ENCODE data around the gene TSPAN32.
"Not testable (repeated sequence)": the region's sequence is repeated elsewhere in the genome, so short reads cannot be mapped to it uniquely, and the experiment has no call there.

The TSPAN32 gene

DNA sequence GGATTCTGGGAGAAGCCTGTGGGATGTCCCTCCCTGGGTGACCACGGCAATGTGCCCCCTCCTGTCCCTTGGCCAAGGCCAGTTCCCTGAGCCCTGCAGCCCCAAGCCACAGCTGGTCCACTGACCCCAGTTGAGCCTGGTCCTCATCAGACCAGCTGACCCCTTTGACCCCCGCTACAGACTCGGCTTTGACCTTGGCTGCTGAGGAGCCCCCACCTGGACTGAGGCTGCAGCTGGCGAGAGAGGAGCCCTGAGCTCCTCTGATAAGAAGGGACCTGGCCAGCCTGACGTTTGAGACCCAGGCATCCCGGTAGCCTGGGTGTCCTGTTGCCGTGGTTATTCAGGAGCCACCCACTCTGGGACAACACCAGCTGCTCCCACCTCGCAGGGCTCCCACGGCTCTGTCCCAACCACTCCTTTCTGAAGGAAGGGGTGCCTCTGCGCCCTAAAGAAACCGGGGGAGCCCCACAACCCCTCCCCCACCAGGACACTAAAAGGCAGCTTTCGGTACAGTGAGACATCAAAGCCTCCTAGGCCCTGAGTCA lies 34.4 kb upstream of the TSPAN32 start:
- no peak for ATAC-seq

DNA sequence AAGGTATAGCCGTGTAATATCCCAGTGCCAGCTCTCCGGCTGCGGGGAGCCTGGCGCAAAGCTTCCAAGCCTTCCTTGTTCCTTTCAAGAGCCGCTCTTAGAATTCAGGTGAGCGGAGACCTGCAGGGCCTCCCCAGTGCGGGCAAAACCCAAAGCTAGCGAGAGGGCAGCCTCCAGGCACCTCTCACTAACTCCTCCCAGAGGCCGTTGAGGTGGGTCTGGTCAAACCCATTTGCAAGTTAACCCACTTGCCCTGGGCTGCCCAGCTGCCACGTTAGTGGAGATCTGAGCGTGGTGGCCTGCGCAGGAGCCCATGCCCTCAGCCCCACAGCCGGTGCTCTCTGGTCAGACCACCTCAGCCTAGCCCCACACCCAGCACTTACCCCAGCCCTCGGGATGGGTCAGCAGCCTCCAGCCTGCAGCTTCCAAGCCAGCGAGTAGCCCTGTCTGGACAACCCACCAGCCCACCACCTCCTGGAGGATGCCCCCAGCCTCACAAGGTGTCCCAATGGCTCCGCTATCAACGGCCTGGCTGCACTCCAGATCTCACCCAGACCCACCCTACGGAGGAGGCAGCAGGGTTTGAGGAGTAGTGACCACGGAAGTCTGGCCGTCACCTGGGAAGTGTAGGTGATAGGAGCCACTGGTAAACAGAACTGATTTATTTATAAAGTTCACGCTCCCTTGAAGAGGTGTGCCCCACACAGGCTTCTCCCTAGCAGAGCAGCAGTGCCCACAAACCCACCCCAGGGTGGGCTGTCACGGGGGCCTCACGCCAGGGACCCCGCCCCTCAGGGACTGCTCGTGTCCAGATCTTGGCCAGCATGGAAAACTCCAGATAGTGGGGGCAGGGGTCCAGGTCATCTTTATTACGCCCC lies 33.7 kb upstream of the TSPAN32 start:
- no peak for ATAC-seq

DNA sequence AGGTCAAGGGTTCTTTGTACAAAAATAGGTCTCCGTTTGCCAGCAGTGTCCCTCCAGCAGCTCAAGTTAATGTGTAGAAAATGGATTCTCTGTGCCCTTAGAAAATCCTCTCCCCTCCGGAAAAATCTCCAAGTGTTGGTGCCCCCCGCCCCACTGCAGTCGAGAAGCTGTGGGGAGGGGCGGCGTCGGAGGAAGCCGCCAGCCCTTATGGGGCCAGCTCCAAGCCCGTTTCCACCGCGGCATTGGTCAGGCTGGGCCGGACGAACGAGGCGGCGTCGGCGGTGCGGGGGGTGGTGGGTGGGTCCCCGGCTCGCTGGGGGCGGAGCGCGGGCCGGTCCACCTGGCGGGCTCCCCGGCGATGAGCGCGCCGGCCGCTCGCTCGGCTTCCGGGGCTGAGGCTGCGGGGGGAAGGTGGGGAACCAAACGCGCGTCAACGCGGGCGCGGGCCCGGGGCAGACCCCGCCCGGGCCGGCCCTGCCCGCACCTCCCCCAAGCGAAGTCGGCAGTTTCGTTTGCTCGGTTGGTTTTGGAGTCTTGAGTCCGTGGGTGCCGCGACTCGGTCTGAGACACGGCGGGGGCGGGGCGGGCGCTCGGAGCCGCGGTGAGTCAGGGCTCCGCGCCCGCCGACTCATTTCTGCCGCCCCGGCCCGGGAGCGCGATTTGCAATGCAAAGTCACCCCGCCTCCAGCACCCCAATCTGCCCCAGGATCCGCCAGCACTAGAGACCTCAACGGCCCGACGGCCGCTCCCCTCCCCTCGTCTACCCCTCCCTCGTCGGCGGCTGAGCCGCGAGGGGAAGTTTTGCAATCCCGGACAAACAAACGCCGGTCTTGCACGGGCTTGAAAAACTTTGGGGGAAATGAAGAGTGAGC lies 32.8 kb upstream of the TSPAN32 start:
- peak; percentile 69 for ATAC-seq

DNA sequence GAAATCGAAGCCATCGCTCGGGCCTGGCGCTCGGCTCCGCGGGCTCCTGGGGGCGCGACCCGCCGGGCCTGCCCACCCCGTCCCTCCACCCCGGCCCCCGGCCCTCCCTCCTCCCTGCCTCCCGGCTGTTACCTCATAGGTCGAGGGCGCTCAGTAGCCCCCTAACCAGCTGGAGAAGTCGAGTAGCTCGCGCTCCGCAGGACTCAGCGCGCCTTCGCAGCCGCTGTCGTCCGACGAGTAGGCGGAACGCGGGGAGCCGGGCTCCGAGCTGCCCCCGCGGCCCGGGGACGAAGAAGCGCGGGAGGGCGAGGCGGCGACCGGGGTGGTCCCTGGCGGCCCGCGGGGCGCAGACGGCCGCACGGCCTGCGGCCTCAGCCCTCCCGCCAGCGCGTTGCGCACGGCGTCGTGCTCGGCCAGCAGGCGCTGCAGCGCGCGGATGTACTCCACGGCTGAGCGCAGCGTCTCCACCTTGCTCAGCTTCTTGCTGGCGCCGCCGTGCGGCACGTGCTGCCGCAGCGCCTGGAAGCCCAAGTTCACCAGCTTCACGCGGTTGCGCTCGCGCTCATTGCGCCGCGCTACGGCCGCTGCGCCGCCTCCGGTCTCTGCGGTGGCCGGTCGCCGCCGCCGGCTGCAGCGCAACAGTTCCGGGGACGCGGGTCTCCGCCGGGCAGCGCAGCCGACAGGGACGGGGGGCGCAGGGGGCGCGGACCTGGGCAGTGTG lies 32.1 kb upstream of the TSPAN32 start:
- peak in 1 of 2 donors; percentile 33 for ATAC-seq

DNA sequence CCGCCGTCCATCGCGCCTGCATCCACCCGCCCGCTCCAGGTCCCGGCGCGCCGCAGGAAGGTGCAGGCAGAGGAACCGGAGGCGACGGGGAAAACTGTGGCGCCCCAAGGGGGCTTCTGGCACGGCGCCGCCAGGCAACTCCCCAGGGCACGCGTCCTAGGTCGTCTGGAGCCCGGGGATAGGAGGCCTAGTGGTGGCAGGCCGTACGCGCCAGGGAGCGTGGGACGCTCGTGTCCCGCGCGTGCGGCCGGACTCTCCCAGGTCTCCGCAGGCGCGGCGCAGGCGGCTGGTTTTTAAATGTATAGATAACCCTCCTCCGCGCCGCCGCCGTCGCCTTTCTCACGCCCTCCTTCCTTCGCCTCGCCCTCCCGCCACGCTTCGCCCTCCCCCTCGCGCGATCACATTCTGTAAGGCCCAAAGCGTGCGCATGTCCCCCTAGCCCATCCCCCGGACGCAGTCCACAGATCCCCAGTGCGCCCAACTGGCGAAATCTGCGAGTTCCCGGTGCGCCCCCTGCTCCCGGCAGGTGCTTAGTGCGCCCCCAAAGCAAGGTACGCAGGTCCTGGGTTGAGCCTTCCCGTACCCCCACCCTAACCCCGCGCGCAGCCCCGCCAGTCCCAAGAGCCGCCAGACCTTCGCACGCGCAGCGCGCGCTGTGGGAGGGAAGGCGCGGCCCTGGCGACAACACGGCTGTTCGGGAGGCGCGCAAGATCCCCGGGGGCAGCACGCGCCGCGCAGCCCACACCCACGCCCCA lies 31.3 kb upstream of the TSPAN32 start, which contains the start of gene ASCL2:
Gene ASCL2, minus strand, starts transcription at position 267 of the 755 bp plus-strand sequence. Its CDS starts 256 bp downstream, at position 11.
- ATAC-seq: no peak

DNA sequence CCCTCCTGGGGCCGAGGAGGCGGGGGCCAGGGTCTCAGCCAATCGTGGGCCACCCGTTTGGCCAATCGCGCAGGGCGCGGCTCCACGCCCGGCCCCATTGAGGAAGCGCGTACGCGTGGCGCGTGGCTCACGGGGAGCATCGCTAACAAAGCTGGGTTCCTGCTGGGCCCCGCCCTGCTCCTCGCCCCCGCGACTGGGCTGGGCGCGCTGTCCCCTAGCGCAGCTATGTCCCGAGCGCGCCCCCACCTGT lies 30.8 kb upstream of the TSPAN32 start:
- peak; percentile 31 to 34 for ATAC-seq

DNA sequence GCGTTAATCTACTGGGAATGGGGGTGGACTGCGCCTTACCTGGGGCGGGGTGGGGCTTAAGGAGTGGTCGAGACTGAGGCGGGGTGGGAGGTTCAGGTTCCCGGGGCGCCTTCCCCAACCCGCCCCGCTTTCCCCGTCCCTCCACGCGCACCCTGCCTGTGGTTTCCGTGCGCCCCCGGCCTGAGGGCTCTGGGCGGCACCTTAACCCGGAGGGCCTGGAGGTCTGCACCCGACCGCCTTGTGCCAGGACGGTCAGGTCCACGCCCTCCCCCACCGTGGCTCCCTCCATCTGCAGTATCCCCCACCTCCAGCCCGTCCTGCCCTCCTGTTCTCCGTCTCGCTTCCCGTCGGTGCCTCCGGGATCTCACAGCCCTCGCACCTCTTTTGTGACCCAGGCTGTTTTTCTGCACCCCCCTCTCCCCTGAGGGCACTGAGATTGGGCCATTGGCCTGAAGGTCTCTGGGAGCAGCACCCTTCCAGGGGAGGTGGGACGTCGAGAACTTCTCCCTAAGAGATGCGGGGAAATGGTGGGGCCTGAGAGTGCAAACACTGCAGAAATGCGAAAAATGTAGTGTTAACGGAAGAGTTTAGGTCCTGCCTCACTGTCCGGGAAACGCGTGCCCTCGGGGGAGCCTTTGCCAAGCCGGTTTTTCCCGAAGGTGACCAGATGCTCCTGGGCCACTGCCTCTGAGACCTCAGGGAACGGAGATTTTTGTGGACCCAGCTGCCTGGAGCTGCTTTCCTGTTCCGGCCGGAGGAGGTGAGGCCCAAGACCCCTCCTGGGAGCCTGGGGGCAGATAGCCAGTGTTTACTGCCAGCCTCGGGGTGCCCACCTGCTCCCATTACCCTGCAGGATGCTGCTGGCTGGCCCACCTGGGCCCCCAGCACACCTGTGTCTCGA lies 30.2 kb upstream of the TSPAN32 start:
- no peak for ATAC-seq

DNA sequence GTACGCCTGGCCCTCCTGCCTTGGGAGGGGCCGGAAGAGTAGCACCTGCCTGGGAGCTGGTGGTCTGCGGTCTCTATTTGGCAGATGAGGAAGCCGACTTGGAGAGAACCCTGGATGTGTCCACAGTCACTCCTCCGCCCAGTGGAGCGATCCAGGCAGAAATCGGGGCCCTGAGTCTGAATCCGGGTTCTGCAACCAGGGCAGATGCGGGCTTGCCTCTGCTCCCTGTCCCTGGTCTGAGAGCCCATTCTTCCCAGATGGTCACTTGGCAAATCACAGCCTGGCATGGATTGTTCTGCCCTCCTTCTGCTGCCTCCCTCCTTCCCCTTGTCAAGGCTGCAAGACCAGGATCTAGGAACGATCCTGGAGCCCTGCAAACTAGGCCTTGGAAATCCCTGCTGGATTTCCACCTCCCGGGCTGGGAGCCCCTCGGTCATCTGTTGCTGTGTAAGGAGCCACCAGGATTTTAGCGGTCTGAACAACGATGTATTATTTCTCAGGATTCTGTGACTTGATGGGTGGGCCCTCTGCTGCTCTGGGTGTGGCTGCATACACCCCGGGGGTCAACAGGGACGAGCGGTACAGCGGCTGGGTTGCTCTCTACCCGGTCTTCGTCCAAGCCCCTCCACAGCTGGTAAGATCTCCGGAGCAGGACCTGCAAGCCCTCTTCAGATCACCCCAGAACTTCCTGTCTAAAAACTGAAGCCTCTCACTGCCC lies 29.4 kb upstream of the TSPAN32 start:
- ATAC-seq: no peak

DNA sequence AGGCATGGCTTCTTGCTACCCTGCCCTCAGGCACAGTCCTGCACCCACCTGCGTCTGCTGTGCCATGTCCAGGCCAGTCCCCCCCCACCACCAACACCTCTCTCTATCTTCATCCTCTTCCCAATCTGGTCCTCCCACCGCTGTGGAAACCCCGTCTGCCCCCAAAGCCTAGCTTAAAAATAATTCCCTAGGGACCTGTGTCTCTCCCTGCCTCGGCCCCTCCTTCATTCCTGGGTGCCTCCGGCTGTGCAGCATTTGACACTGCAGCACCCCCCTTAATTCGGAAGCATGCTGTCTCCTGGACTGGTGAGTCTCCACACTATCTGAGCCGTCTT lies 28.9 kb upstream of the TSPAN32 start:
- ATAC-seq: no peak

DNA sequence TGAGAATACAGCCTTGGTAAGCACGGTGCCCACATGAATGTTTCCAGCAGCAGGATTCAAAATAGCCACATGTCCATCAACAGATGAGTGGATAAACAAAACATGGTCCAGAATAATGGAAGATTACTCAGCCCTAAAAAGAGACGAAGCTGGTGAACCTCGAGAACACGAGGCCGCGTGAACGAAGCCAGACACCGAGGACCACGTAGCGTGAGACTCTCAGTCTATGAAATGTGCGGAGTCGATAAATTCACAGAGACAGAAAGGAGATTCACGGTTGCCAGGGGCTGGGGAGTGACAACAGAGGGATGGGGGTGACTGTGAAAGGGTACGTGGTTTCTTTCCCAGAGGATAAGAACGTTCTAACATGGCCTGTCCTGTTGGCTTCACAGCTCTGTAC lies 28.5 kb upstream of the TSPAN32 start:
- no peak for ATAC-seq

DNA sequence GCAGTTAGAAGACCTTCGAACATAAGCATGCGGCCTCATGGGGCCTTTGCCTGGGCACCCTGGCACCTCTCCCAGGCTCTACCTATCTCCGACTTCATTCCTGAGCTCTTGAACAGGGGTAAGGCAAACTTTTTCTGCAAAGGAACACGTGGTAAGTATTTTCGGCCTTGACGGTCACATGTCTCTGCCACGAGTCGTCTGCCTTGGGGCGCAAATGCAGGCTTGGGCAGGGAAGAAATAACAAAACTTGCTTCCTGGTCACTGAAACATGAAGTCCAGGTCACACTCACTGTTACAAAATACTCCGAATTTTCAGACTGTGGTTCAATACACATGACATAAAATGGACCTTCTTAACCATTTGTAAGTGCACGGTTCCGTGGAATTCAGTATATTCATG lies 28.0 kb upstream of the TSPAN32 start:
- ATAC-seq: no peak

DNA sequence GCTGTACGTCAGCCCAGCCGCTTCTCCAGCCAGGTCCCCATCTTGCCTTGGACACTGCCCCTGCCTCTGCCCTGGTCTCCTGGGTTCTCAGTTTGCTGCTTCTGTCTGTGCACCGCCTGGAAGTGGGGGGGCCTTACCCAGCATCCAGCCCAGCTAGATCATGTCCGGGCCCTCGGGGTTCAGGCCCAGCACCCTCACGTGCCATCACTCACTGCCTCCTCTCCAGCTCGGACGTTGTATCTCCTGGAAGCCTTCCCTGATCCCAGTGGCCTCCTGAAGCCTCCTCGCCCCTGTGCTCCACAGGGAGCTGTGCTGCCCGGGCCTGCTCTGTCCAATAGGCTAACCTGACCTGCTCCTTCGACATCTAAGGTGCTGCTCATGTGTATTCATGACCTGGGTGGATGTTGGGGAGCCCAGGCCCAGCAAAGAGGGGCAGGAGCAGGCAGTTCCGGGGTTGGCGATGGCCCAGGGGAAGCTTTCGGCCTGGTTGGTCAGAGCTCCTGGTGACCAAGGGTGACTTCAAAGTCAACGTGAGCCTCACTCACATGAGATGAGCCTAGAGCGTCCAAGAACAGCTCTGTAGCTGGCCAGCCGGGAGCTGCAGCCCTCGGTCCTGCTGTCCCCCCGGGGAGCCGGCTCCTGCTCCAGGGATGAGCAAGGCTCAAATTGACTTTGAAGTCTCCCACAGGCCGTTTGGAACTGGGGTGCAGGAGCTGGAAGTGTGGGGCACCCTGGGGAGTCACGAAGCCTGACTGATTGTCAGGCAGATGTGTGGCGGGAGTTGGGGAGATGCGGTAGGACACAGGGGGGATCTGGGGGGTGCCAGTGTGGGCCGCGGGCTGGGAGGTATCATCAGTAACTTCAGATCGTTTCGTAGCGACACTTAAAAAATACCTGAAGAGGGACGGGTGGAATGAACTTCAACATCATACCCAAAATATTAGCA lies 26.2 kb upstream of the TSPAN32 start:
- no peak for ATAC-seq

DNA sequence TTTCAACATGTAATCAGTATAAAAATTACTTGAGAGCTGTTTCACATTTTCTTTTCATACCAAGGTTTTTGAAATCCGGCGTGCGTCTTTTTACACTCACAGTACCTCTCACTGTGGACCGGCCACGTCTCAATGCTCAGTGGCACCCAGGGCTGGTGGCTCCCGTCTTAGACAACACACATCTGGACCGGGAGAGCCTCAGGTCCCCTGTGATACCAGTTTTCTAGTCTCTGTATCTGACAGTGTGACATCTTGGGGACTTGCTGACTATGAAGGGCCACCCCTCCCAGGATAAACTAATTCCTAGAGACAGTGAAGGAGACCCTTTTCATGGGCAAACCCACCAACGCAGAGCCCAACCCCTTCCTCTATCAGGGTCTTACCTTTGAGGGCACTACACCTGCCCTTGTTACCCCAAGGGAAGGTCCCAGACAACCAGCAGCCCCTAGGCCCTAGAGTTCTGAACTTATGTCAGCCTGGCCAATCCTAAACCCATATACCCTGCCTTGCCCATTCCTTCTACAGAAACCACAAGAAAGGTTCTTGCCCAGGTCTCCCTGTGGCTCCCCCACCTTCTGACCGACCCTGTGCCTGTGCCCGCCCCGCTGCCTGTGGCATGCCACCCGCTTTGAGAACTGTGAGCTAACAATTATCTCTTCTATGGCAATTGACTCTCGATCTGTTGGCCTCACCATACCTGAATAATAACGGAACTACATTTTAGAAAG lies 25.4 kb upstream of the TSPAN32 start:
- no peak for ATAC-seq

DNA sequence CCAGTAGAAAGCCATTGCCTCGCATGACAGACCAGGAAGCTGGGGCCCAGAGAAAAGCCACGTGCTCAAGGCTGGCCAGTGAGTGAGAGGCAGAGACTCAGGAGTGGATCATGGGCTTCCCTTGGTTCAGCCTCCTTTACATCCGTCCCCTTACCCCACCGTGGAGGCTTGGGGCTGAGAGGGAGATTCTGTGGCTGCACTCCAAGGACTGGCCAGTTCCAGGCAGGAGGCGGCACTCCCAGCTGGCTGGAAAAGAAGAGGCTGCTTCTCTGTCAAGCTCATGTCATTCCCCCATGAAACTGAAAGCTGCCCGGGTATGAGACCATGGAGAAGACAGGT lies 24.8 kb upstream of the TSPAN32 start:
- ATAC-seq: no peak

DNA sequence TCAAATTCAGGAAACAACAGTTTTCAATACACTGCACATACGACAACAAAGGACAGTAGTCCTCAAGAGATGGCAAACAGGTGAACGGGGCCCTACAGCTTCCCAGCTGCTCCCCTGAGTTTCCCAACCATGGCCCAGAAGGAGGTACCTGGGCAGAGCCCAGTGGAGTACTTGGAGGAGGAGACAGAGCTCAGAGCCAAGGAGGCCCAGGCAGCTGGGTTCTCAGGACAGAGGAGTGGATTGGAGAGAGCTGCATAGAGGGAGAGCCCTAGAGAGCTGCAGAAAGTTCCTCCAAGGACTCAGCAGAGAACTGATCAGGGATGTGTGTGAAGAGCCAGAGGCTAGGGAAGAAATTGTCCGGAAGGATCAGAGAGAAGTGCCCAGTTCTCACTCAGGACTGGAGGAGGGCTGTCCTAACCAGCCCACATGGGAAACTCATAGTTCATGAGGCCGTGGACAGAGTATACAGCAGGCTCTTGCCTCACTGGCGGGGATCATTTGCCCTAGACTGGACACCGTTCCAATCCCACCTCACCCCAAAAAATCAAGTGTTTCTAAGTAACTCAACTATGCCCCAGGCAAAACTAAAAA lies 23.8 kb upstream of the TSPAN32 start:
- ATAC-seq: no peak

DNA sequence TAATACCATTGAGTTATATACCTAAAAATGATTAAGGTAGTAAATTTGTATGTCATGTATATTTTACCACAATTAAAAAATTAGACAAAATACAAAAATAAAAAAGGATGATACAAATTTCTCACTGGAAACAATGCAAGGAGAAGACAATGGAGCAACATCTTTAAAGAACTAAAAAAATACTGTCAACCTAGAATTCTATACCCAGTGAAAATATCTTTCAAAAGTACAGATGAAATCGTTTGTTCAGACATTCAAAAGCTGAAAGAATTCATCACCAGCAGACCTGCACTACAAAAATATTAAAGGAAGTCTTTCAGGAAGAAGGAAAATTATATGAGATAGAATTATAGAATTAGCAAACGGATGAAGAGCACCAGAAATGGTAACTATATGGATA lies 21.6 kb upstream of the TSPAN32 start:
- no peak for ATAC-seq

DNA sequence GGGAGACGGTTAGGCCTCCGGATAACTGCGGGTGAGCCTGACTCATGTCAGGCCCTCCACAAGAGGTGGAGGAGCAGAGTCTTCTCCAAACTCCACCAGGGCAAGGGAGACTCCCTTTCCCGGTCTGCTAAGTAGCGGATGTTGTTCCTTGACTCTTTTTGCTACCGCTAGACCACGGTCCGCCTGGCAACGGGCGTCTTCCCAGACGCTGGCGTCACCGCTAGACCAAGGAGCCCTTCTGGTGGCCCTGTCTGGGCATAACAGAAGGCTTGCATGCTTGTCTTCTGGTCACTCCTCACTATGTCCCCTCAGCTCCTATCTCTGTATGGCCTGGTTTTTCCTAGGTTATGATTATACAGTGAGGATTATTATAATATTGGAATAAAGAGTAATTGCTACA lies 15.5 kb upstream of the TSPAN32 start:
- not testable (repeated sequence) for ATAC-seq

DNA sequence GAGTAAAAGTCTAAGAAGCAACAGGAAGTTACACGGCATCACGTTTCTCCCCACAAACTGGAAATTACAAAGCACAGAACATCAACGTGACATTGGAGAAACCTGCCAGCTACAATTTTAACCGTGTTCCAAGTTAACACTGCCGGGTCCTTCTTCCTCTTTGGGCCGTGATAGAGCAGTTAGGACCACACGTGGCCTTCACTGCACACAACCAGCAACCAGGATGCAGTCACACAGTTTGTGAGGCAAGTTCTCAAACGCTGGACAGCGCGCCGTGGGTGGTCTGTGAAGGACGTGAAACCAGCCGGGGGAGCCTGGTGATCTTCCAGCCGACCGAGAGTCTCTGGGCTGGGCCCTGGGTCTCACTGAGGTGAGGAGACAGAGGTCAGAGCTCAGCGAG lies 14.7 kb upstream of the TSPAN32 start:
- no peak for ATAC-seq

All from activated CD4-positive, CD25-positive, alpha-beta regulatory T cell treated with anti-CD3 and anti-CD28 coated beads, Interleukin-2, amount 50 U/mL, for 24 hours (primary cell).